GM19455 (cell line): ENCODE data around the gene TSPYL6.
"Not testable (repeated sequence)": the region's sequence is repeated elsewhere in the genome, so short reads cannot be mapped to it uniquely, and the experiment has no call there.

Experiments
- ATAC-seq: cut with Tn5 transposase; IDR thresholded peaks from one replicate; pipeline ENCODE4 v1.9.1; 2021; ENCODE audit not compliant: unreplicated experiment

TSPYL6 gene

DNA sequence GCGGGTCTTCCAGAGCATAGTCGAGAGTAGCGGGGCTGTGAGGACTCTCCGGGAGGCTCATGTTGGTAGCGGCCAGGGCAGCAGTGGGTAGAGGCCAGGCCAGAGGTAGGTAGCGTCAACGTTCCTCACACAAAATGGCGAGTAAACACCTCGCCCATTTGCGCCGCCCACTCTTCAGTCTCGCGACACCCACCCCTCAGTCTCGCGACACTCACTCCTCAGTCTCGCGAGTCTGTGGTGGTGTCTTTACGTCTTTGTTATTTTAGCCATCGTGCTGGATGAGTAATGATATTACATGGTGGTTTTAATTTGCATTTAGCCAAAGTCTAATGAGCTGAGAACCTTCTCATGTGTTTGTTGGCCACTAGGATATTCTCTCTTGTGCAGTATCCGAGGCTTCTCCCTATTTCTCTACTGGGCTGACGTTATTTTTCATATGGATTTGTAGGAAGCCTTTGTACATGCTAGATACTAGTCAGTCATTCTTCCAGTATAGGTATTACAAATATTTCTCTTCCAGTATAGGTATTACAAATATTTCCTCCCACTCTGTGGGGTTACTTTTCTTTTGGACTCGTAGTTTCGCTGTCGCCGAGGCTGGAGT is at the start of gene TSPYL6:
Gene TSPYL6, minus strand, starts transcription at position 139 of the 604 bp plus-strand sequence. Its CDS starts 78 bp downstream, at position 61.
- ATAC-seq, result no peak

DNA sequence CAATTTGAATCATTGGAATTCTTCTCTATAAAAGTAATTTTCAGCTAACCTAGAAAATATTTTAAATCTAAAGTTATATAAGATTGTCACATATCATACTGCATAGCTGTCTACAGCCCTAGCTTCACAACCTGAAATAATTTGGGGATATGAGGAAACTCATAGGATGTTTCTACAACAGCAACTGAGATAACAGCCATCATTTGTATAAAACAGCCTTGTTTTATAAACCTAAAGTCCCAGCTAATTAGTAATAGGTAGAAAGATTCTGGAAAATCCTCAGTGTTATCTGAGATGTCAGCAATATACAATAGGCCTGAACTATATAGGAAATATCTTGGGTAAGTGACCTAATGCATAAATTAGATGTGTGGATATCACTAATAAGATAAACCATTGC is 47.6 kb upstream of the TSPYL6 start:
- no peak for ATAC-seq

DNA sequence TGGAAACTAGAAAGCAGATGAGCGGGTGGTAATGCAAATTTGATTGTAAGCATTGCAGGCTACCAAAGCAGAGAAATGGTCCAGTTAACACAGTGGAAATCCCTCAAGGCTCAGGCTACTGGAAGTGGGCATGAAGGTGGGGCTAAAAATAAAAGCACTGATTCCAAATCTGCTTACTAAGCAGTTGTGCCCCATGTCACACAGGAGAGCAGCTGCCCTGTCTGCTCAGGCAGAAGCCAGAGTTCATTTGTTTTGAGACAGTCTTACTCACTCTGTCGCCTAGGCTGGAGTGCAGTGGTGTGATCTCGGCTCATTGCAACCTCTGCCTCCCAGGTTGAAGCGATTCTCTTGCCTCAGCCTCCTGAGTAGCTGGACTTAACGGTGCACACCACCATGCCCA is 42.5 kb upstream of the TSPYL6 start:
- no peak for ATAC-seq

DNA sequence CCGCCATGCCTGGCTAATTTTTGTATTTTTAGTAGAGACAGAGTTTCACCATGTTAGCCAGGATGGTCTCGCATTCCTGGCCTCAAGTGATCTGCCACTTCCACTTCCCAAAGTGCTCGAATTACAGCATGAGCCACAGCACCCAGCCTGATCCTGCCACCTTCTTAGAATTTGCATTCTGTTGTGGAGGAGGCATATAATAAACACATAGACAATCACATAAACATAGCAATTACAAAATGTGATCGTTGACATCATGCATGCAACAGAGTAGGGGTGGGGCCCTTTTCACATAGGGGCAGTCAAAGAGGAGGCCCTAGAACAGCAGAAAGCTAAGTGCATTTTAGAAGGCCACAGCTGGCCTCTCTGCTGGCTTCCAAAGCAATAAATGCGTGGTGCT is 39.9 kb upstream of the TSPYL6 start:
- no peak for ATAC-seq

DNA sequence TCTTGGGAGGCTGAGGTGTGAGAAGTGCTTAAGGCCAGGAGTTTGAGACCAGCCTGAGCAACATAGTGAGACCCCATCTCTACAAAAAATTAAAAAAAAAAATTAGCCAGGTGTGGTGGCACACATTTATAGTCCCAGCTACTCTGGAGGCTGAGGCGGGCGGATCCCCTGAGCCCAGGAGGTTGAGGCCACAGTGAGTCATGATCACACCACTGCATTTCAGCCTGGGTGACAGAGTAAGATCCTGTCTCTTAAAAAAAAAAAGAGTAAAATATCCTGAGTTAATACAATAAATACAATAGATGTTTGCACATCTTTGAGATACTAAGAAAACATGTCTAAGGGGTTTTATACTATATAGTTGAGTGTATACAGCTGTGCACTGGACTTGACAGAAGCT is 38.6 kb upstream of the TSPYL6 start:
- ATAC-seq, result not testable (repeated sequence)

DNA sequence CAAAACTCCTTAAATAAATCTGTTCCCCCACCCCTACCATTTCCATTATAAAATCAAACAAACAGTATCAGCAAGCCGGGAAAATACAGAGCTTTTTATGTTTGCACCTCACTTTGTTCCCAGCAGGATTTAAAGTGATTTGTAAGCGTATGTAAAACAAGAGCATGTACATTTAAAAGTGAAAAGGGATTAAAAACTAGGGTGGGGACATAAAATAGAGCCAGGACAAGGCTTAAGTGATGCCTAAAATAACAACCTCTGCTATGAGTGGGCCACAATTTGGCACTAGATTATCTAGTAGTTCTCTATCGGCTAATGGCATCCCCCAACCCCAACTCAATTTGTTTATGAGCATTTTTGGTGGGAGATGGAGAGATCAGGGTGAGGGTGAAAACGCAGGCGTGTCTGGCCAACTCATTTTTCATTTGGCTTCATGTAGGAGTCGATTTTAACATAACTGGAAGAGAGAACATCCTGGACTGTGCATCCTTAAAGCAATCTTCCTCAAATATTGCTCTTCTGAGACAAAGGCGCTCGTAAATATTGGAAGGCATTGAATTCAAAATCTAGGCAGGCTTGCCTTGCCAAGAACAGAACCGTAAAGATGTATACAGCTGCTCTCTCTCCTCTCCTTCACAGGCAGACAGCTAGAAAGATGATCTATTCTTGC is 34.5 kb upstream of the TSPYL6 start:
- no peak for ATAC-seq

DNA sequence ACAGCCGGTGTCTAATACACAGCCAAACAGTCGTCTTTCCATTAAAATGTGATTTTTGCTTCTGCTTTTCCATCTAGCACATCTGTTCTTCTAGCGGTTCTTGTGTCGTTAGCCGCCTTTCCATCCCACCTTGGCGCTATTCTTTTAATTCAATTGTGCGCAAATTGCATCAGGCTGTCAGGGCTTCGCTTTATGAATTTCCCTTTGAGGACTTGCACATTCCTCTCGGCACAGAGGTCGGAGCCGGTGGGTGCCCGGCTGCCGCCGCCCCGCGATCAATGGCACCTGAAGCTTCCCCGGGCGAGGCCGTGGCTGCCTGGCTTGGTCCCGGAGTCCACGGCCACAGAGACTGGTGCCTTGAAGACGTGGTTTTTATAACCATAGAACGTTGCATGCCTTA is 33.9 kb upstream of the TSPYL6 start:
- ATAC-seq, result no peak

DNA sequence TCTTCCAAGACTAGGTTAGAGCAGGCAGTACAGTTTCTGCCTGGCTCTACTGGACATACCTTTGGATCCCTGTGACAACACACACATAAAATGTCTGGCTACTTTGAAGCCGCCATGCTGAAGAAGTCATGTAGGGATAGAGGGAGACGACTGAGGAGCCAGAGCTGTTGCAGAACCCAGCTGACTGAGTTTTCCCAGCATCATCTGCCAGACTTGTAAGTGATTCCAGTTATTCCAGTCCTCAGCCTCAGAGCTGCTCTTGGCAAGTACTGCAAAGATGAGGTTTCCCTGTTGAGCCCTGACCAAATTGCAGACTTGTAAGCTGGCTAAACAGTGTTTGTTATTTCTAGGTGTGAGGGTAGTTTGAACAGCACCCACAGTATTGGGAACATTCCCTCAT is 31.5 kb upstream of the TSPYL6 start:
- ATAC-seq, result no peak

DNA sequence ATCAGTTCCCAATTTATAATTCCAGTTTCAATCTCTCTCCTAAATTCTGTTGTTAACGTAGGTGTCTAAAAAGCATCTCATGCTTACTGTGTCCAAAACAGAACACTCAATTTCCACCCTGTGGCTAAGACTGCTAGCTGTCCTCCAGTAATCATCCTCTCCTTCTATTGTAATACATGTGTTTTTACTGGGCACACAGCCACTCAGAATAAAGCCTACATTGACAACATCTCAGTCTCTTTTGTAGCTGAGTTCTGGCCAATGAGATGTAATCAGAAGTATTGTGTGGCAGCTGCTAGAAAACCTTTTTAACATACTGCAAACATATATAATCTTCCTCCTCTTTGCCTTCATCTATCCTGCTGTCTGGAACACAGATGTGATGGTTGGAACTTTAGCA is 29.4 kb upstream of the TSPYL6 start:
- no peak for ATAC-seq

DNA sequence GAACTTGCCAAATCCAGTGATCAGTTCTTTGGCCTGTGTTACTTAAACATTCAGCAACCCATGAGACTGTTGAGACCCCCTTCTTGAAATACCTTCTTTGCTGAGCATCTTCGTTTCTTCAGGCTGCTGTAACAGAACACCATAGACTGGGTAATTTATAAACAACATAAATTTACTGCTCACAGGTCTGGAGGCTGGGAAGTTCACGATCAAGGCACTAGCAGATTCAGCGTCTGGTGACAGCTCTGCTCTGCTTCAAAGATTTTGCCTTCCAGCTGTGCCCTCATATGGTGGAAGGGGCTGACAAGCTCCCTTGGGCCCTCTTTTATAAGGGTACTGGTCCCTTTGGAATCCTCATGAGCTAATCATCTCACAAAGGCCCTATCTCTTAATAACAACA is 28.8 kb upstream of the TSPYL6 start:
- no peak for ATAC-seq

DNA sequence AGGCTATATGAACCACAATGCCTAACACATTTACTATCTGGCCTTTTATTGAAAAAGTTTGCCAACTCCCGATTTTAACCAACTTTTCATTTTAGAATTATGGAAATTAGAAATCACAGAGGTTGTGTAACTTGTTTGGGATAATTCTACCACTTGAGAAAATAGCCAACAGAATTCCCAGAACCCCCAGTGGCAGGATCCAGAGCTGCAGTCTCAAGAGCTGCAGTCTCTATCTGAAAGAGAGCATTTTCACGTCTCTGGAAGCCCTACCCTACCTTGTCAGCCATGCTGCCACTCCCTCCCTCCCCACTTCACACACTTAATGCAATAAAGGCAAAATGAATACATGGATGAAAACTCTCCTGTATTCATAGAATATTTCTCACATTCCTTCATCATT is 23.4 kb upstream of the TSPYL6 start:
- no peak for ATAC-seq

DNA sequence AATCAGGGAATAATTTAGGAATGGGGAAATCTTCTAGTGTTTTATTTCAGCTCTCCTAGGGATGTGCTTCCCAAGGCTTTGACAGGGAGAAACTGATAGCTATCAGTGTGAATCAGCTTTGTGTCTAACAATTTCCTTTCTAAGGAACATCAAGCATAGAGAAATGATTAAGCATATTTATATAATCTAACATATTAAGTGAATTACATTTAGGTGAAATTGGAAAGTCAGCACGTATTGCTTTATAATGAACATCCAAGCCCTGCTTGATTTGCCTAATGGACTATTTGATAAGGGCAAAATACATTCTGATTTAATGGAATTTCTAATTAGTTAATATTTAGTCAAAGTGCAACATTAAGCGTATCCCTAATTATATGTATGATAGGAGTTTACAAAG is 19.5 kb upstream of the TSPYL6 start:
- ATAC-seq, result no peak

DNA sequence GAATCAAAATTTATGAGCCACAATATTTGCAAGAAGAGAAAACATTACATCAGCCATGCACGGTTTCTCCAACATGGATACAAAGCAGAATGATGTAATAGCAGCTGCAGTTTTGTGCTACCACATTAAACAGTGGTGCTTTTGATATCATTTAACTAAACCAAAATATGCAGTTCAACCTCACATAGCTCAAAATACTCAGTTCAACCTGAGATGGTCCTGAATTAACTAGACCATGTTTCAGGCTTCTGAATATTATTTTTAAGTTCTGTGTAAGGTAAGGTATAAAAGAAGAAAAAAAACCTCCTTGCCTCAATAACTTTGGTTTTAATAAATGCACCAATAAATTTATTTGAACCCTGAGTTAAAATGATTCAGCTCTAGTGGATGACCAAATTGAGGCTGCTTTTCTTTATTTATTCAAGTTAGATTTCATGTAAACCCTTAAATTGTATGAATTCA is 18.8 kb upstream of the TSPYL6 start:
- ATAC-seq, result no peak

DNA sequence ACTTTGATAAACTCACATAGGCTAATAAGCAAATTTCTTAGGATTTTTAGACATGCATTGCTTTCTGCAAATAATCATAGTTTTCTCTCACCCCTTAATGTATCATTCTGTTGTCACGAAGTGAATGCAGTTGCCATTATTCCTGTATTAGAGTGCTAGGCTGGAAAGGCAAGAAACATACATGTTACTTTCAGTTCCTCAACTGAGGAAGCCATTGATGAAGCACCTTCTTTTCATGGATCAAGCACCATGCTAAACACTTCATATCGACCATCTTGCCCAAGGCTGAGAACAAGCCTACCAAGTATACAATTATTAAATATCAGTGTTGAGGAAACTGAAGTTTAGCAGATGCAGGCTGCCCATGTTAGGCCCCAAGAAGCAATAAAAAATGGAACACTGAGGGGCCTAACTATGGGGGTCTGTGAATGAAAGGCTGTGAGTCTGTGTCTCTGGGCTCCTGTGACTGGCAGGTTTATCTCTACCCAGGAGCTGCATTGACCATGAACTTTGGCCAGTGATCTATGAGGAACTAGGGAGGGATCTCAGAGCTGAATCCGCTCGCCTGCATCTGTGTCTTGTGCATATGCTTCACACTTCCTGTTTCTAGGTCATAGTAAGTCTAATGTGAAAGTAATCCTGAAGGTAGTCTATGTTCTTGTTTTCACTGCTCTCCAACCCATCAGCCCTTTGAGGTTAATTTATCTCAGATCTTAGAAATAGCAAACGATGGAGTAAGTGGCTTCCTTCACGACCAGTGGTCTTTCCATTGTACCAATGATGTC is 16.0 kb upstream of the TSPYL6 start:
- peak; percentile 82 for ATAC-seq

DNA sequence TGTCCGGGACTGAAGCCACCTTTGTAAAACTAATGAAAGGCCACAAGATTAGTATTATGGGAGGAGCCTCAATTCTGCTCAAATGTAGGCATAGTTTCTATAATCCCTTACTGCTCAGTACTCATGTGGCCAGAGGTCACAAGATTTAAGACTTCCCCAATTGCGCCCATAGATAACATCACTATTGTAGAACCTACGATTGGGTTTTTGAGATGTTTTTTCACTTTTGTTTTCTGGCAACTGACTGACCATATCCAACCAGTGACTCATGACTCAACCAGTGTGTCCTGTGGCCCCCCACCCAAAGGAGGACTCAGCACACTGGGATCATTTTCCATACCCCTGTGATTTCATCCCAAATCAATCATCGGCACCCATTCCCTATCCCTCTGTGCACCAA is 15.2 kb upstream of the TSPYL6 start:
- ATAC-seq, result no peak

DNA sequence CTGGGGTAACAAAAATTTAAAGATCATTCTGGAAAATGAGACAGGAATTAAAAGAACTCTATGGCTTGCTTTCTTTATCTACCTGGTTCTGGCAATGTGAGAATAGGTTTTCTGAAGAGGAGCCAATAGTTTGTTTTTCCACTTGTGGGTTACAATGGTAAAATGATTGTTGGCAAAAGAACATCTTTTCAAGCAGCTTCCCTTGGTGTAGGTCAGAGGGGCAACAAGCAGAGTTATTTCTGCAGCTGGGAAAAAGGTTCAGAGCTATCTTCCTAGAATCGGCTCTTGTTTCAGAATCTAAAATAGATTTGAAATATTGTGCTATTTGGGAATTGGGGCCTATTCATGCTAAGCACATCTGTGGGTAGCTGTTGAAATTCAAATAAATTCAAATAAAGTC is 11.5 kb upstream of the TSPYL6 start:
- ATAC-seq, result no peak

DNA sequence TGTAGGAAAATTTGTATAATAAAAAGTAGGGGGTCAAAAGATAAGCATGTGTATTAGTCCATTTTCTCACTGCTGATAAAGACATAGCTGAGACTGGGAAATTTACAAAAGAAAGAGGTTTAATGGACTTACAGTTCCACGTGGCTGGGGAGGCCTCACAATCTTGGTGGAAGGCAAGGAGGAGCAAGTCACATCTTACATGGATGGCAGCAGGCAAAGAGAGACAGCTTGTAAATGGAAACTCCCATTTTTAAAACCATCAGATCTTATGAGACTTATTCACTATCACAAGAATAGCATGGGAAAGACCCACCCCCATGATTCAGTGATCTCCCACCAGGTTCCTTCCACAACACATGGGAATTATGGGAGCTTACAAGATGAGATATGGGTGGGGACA is 9.1 kb upstream of the TSPYL6 start:
- not testable (repeated sequence) for ATAC-seq

DNA sequence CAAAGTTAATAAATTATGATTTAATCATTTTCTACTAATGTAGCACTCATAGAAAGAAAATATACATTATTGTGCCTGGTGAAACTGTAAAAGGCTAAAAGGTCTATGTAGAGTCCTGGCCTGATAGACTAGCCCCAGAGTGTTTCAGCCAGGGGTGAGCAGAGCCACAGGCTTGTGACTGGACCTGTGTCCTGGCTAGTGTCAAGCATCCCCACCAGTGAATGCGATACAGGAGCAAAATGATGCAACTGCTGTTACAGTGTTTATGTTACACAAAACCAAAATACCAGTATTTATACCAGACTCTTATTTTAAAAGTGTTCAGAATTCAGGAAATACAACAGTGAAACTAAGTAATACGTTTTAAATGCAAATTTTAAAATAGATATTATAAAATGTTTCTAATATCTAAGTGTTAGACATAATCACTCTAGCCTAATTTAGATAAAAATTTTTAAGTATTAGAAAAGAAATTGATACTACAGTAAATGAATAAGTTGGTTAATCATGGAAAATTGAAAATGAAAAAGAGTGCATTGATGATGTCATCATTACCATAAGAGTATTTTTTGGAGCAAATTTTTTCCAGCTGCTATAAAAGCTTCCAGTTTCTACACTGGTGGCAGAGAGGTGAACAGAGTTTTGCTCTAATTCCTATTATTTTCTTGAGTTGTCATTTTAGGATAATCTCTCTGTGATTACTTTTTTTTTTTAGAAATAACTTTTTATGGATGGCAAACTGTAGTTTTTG is 6.2 kb upstream of the TSPYL6 start:
- no peak for ATAC-seq

DNA sequence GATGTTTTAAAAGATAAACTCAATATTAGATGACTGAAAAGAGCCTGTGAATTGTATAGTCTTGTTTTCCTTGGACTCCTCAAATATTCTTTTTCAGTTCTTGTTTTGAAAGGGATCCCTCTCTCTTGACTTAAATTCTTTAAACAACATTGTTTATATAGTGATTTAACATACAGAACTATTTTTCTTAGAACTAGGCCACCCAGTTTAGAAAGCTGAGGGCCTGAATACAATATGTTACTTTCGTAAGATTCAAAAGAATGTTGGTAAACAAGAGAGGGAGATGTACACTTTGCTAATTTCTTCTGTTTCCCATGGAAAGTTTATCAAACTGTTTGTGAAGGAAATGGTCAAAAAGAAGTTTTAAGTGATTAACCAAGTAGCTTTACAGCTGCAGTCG is 5.5 kb upstream of the TSPYL6 start:
- no peak for ATAC-seq

DNA sequence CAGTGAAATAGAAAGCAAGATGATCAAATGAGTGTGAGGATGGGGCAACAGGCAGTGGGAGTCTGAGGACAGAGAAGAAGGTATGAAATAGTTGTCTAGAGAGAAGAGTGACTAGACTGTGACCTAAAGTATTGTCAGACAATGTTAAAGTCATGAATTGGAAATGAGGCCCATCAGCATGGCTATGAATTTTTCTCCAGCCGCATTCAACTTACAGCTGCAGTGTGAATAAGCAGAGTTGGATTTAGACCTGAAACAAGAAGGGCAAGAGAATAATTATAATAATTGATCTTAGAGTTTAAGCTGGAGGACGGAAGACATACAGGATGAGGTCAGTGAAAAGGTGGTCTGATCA is 4.2 kb upstream of the TSPYL6 start:
- ATAC-seq, result no peak

DNA sequence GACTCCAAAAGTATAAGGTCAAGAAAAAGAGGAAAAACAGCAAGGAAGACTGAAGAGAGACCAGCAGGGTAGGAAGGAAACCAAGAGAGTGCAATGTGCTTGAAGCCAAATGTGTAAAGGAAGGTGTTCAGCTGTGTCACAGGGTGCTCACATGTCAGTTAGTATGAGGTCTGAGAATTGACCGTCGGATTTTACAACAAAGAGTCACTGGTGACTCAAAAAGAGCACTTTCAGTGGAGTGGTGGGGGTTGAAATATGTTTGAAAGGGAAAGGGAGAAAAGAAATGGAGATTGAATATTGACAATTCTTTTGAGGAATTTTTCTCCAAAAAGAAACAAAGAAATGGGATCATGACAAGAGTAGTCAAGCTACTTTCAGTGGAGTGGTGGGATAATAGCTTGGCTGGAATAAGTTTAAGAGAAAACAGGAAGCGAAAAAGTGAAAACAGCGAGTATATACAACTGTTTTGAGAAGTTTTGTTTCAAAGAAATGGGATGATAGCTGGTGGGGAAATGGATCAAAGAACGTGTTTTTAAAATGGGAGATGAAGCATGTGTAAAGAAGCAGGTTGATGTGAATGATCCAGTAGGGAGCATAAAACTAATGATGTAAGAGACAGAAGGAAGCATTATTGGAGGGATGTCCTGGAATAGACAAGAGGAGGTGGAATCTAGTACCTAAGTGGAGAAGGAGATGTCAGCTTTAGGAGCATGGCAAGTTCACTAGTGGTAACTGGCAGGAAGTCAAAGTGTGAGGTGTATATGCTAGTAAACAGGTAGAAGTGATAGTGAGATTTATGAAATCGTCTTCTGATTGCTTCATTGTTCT is 3.6 kb upstream of the TSPYL6 start:
- ATAC-seq, result no peak
